Neuron (in vitro differentiated cells): ENCODE data around the gene CLSTN3.

Experiments used
- H2AFZ ChIP-seq: one replicate; pipeline ENCODE4 v1.6.1; 2013; ENCODE audit warnings: low read depth, mild to moderate bottlenecking, inconsistent platforms, low read length, moderate library complexity
- H3K27me3 ChIP-seq: one replicate; pipeline ENCODE4 v1.6.1; 2013; ENCODE audit warnings: low read length; ENCODE audit not compliant: insufficient read depth
- H3K36me3 ChIP-seq: one replicate; pipeline ENCODE4 v1.6.1; 2013; ENCODE audit warnings: low read length; ENCODE audit not compliant: insufficient read depth
- H3K4me1 ChIP-seq: one replicate; pipeline ENCODE4 v1.6.1; 2013; ENCODE audit warnings: low read length; ENCODE audit not compliant: insufficient read depth
- H3K4me3 ChIP-seq: 2 replicates; pipeline ENCODE4 v1.5.1; 2013; ENCODE audit warnings: mild to moderate bottlenecking, low read length, moderate library complexity
- H3K9me3 ChIP-seq: one replicate; pipeline ENCODE4 v1.6.1; 2013; ENCODE audit warnings: low read length

The CLSTN3 gene

DNA sequence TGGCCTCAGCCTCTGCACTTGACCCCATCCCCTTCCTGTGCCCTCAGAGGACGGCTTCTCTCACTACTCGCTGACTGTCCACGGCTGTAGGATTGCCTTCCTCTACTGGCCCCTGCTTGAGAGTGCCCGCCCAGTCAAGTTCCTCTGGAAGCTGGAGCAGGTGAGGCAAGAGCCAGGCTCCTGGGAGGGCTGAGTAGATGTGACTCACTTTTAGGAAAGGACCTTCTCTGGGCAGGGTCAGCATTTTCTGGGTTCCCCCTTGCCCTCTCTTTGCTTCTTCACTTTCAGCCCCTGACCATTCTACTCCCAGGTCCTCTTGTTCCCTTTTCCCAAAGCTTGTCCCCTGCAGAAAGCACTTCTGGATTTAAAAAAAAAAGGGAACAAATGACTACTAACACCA lies 7.7 kb downstream of the CLSTN3 start:
- Histone ChIP-seq H3K4me1 (peaks cover 1% of the 10 kb centered on the region), H3K27me3 (no peaks in the 10 kb centered on the region), H3K4me3 (no peak overlapping the region), H2AFZ (no peak overlapping the region), H3K9me3 (no peaks in the 10 kb centered on the region), H3K36me3 (peaks cover 76% of the 10 kb centered on the region)

GRCh38 chr12:7139200-7139599 lies 9.0 kb downstream of the CLSTN3 start:
- H3K4me1 ChIP-seq = no peaks in the 10 kb centered on the region
- H3K4me3 ChIP-seq = no peak overlapping the region
- H3K27me3 ChIP-seq = no peaks in the 10 kb centered on the region
- no peak overlapping the region for H2AFZ ChIP-seq
- no peaks in the 10 kb centered on the region for H3K9me3 ChIP-seq
- peaks cover 74% of the 10 kb centered on the region for H3K36me3 ChIP-seq

DNA sequence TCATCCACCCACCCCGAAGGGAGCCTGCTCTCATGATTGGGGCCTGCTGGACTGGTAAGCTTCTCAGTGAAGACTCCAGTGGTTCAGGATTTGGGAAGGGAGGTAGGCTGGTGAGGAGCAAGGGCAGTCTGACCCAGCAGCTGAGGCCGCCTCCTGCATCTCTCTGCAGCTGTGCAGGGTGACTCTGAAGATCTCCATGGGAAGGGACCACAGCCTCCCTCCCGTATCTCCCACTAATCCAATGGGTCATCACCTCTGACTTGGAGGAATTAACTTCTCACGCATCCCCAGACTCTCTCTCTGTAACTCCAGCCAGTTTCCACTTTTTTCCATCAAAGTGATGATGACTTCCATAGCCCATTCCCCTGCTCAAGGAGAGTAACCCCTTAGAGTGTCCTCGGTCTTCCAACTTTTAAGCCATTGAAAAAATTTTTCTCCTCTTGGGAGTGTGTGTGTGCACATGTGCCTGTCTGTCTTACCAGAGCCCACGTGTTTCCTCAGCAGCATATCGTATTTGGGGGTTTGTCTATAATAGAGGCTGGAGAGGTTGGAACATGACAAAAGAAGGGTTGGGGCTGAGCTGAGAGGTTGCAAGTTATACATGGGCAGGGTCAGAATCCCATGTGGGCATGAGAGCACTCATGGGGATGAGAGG lies 11.3 kb downstream of the CLSTN3 start:
- Histone ChIP-seq H3K9me3 (no peaks in the 10 kb centered on the region), H2AFZ (no peak overlapping the region), H3K4me1 (no peaks in the 10 kb centered on the region), H3K4me3 (no peak overlapping the region), H3K27me3 (no peaks in the 10 kb centered on the region), H3K36me3 (peaks cover 63% of the 10 kb centered on the region)

- Histone ChIP-seq H3K9me3 (no peaks in the 10 kb centered on the region), H3K4me3 (no peak overlapping the region), H3K27me3 (no peaks in the 10 kb centered on the region), H3K4me1 (no peaks in the 10 kb centered on the region), H2AFZ (no peak overlapping the region), H3K36me3 (peaks cover 63% of the 10 kb centered on the region)
Observed at GRCh38 chr12:7142056-7142644, 12.0 kb downstream of the CLSTN3 start.

GRCh38 chr12:7142809-7143465 lies 12.8 kb downstream of the CLSTN3 start:
- Histone ChIP-seq H3K36me3 (peaks cover 59% of the 10 kb centered on the region), H3K9me3 (no peaks in the 10 kb centered on the region), H3K4me1 (no peaks in the 10 kb centered on the region), H3K27me3 (no peaks in the 10 kb centered on the region), H3K4me3 (no peak overlapping the region), H2AFZ (no peak overlapping the region)

GRCh38 chr12:7143564-7143963 lies 13.4 kb downstream of the CLSTN3 start:
- Histone ChIP-seq H3K4me3 (no peak overlapping the region), H3K27me3 (no peaks in the 10 kb centered on the region), H3K36me3 (peaks cover 62% of the 10 kb centered on the region), H3K4me1 (no peaks in the 10 kb centered on the region), H2AFZ (no peak overlapping the region), H3K9me3 (no peaks in the 10 kb centered on the region)

DNA sequence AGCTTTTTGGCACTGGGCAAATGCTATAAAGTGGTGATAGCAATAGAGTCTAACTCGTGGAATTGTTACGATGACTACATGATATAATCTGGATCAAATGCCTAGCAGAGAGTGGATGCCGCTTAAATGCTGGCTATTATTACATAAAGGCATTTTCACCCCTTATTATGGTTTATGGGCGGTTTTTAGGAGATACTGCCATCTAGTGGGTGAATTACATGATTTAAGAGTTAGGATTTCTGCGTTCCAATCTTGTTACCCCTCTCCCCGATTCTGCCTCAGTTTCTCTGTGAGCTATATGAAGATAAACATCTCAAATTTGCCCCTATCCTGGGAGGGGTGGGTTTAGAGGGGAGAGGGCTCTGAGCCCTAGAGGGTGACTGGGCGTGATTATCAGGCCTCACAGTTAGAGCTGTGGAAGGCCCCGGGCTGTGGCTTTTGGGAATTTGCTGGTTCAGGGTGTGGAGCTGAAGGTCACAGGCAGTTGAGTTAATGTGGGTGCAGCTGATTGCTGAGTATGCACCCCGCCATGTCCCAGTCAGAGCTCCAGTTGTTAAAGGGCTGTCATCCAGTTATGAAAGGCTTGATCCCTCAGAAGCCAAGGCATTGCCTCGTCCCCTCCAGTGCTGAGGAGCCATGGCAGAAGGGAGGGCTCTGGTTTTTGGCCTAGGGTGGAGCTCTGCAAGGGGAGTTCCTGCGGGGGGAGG lies 14.4 kb downstream of the CLSTN3 start:
- Histone ChIP-seq H3K36me3 (peaks cover 64% of the 10 kb centered on the region), H3K27me3 (no peaks in the 10 kb centered on the region), H3K4me3 (no peak overlapping the region), H3K4me1 (no peaks in the 10 kb centered on the region), H3K9me3 (no peaks in the 10 kb centered on the region), H2AFZ (no peak overlapping the region)

GRCh38 chr12:7145671-7146070 lies 15.5 kb downstream of the CLSTN3 start:
- H2AFZ ChIP-seq = no peak overlapping the region
- no peak overlapping the region for H3K4me3 ChIP-seq
- H3K4me1 ChIP-seq = no peaks in the 10 kb centered on the region
- no peaks in the 10 kb centered on the region for H3K27me3 ChIP-seq
- no peaks in the 10 kb centered on the region for H3K9me3 ChIP-seq
- peaks cover 68% of the 10 kb centered on the region for H3K36me3 ChIP-seq

DNA sequence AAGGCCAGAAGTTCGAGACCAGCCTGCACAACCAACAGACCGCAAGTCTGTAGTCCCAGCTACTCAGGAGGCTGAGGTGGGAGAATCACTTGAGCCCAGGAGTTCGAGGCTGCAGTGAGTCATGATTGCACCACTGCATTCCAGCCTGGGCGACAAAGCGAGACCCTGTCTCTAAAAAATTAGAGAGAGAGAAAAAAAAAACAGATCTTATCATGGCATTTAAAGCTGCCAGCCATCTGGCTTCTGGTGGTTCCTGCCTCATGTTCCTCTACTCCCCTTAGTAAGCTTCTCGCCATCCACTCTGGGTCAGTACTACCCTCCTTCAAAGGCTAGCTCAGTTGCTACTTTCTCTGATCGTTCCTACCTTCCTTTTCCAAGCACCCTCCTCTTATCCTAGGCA lies 16.1 kb downstream of the CLSTN3 start:
- Histone ChIP-seq H3K27me3 (no peaks in the 10 kb centered on the region), H3K36me3 (peaks cover 69% of the 10 kb centered on the region), H3K4me3 (no peak overlapping the region), H3K4me1 (no peaks in the 10 kb centered on the region), H2AFZ (no peak overlapping the region), H3K9me3 (no peaks in the 10 kb centered on the region)

DNA sequence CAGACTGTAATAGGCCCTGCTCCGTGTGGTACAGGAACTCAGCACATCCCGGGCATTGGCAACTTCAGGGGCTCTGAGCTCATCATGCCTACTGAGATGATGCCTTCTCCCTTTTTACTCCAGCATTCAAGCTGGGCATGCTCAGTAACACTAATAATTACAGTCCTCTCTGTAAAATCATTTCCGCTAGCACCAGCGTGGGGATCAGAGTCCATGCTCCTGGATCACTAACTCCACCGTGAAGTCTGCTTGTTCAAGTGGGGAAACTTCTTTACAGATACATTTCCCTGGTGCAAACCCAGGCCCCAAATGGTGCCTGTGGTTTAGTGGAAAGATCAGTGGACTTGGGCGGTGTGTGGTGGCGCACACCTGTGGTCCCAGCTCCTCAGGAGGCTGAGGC lies 16.7 kb downstream of the CLSTN3 start:
- peaks cover 67% of the 10 kb centered on the region for H3K36me3 ChIP-seq

GRCh38 chr12:7150356-7150755 lies 20.2 kb downstream of the CLSTN3 start:
- Histone ChIP-seq H3K4me3 (no peak overlapping the region), H3K27me3 (no peaks in the 10 kb centered on the region), H3K4me1 (no peaks in the 10 kb centered on the region), H3K9me3 (no peaks in the 10 kb centered on the region), H2AFZ (no peak overlapping the region), H3K36me3 (peaks cover 78% of the 10 kb centered on the region)

More for the DNA sequence above, 16.7 kb downstream of the CLSTN3 start:
- no peaks in the 10 kb centered on the region for H3K27me3 ChIP-seq
- H2AFZ ChIP-seq = no peak overlapping the region
- no peaks in the 10 kb centered on the region for H3K9me3 ChIP-seq
- H3K4me1 ChIP-seq = no peaks in the 10 kb centered on the region
- no peak overlapping the region for H3K4me3 ChIP-seq

DNA sequence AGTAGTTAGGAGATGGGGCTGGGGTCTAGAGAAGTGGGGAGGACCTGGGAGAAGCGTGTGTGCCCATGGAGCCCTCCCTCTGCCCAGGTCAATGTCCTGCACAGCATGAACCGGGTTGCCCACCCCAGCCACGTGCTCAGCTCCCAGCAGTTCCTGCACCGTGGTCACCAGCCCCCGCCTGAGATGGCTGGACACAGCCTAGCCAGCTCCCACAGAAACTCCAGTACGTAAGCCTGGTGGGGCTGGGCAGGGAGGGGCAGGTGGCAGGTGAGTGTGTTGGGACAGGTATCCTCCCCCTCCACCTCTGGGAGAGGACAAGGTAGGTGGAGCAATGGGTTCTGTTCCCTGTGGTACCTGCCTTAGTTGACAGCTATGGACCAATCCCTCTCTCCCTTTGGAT lies 20.7 kb downstream of the CLSTN3 start:
- H3K4me3 ChIP-seq = no peak overlapping the region
- no peaks in the 10 kb centered on the region for H3K4me1 ChIP-seq
- H3K9me3 ChIP-seq = no peaks in the 10 kb centered on the region
- H3K27me3 ChIP-seq = no peaks in the 10 kb centered on the region
- H2AFZ ChIP-seq = no peak overlapping the region
- peaks cover 79% of the 10 kb centered on the region for H3K36me3 ChIP-seq

DNA sequence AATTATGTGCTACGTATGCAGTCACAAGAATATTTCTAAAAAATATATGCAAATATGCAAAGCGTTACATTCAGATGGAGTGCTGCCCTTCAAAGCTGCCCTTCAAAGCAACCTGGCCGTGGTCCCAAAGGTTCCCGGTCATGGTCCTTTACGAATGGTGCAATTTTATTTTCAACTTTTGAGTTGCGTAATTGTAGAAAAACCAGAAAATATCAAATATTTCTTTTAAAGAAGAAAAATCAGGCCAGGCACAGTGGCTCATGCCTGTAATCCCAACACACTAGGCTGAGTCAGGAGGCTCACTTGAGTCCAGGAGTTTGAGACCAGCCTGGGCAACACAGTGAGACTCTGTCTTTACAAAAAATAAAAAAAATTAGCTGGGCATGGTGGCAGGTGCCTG lies 21.4 kb downstream of the CLSTN3 start:
- no peaks in the 10 kb centered on the region for H3K9me3 ChIP-seq
- no peak overlapping the region for H3K4me3 ChIP-seq
- H3K27me3 ChIP-seq = no peaks in the 10 kb centered on the region
- H2AFZ ChIP-seq = no peak overlapping the region
- H3K36me3 ChIP-seq = peaks cover 76% of the 10 kb centered on the region
- H3K4me1 ChIP-seq = no peaks in the 10 kb centered on the region
